ENCODE results near the gene POLR3E. TPM values are rescaled to one million over a fixed set of nuclear protein-coding genes. Genes with fewer than 3 reads are reported as not detected.

Gene POLR3E
- total RNA-seq, 1 experiment from 2014 or later: 103 TPM

- Histone ChIP-seq H3K23ac (ENCODE audit: insufficient read length, low read depth, low read length) (no peak overlapping the region), H3K18ac (ENCODE audit: insufficient read length, low read depth, low read length) (no peak overlapping the region), H3K9ac (ENCODE audit: extremely low read depth, insufficient read length, low read length) (peak overlapping the region; percentile 44), H4K91ac (ENCODE audit: insufficient read length, low read depth, low read length) (no peak overlapping the region), H2AFZ (ENCODE audit: low read length) (peak overlapping the region; percentile 97), H4K8ac (replicated peaks; ENCODE audit: insufficient read length, low read depth, low read length) (no peak overlapping the region), H4K20me1 (ENCODE audit: control insufficient read depth, insufficient read depth, insufficient read length) (no peaks in the 10 kb centered on the region), H3K27me3 (ENCODE audit: insufficient read depth, low read length) (no peaks in the 10 kb centered on the region), H2BK5ac (ENCODE audit: insufficient read length, low read length) (no peak overlapping the region), H3K27ac (ENCODE audit: insufficient read length, low read depth, low read length) (no peak overlapping the region), H3K56ac (ENCODE audit: insufficient read length, low read depth, low read length) (no peak overlapping the region), H3K4me1 (ENCODE audit: insufficient read depth, low read length) (no peaks in the 10 kb centered on the region), H3T11ph (ENCODE audit: low read length) (no peak overlapping the region), H2BK15ac (ENCODE audit: low read depth, low read length) (no peak overlapping the region), H3K79me2 (ENCODE audit: insufficient read depth, low read length) (peaks cover 9% of the 10 kb centered on the region; the same call in 1 of the 2 replicates), H3K79me1 (ENCODE audit: insufficient read depth, low read depth, low read length, poor library complexity, severe bottlenecking) (peaks cover 3% of the 10 kb centered on the region), H2BK120ac (ENCODE audit: low read depth, low read length, poor library complexity, severe bottlenecking) (no peak overlapping the region), H2BK12ac (ENCODE audit: insufficient read length, low read depth, low read length) (no peak overlapping the region), H3K14ac (ENCODE audit: insufficient read depth, low read length) (no peak overlapping the region), H2AK5ac (ENCODE audit: insufficient read length, low read length) (no peak overlapping the region), H3K4ac (ENCODE audit: low read depth, low read length) (no peak overlapping the region), H3K4me2 (ENCODE audit: insufficient read depth, insufficient read length, low read length) (peak overlapping the region; percentile 82), H3K23me2 (ENCODE audit: insufficient read length, low read depth, low read length, poor library complexity, severe bottlenecking) (peaks cover 5% of the 10 kb centered on the region), H3K9me3 (ENCODE audit: control insufficient read depth, low read depth, low read length) (no peaks in the 10 kb centered on the region), H4K5ac (ENCODE audit: insufficient read length, low read depth, low read length) (no peak overlapping the region), H2BK20ac (ENCODE audit: low read depth, low read length, poor library complexity, severe bottlenecking) (no peak overlapping the region)
- TF ChIP-seq, protein P1, sequence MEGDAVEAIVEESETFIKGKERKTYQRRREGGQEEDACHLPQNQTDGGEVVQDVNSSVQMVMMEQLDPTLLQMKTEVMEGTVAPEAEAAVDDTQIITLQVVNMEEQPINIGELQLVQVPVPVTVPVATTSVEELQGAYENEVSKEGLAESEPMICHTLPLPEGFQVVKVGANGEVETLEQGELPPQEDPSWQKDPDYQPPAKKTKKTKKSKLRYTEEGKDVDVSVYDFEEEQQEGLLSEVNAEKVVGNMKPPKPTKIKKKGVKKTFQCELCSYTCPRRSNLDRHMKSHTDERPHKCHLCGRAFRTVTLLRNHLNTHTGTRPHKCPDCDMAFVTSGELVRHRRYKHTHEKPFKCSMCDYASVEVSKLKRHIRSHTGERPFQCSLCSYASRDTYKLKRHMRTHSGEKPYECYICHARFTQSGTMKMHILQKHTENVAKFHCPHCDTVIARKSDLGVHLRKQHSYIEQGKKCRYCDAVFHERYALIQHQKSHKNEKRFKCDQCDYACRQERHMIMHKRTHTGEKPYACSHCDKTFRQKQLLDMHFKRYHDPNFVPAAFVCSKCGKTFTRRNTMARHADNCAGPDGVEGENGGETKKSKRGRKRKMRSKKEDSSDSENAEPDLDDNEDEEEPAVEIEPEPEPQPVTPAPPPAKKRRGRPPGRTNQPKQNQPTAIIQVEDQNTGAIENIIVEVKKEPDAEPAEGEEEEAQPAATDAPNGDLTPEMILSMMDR (conservative IDR thresholded peaks at IDR 0.05): no peak
- H3K4me3 Mint-ChIP-seq: peak overlapping the region; percentile 92 to 96
- peaks cover 6 to 19% (median 9%) of the 10 kb centered on the region in 3 experiments; a peak in 6 of 7 replicates for H3K36me3 Mint-ChIP-seq (ENCODE audit: insufficient read depth in 1 of 3, low read depth in 3 of 3)
- DNase-seq: no peak
- H3K27ac Mint-ChIP-seq: peak overlapping the region in 1 of 3 experiments; percentile 34; a peak in 2 of 7 replicates
- H3K9me3 Mint-ChIP-seq: no peaks in the 10 kb centered on the region
- WGBS (ENCODE audit: extremely low coverage, insufficient read length, low lambda C conversion rate): no CpG with 5 or more reads among the region's 17 CpGs
- peaks cover 26 to 29% of the 10 kb centered on the region in 2 experiments for H3K4me1 Mint-ChIP-seq
- H3K27me3 Mint-ChIP-seq (ENCODE audit: low read depth): peaks cover 2% of the 10 kb centered on the region; the same call in 1 of the 2 replicates
These were observed 740 bp upstream of the POLR3E start for GRCh38 chr16:22296225-22297113.
